Right atrium auricular region (tissue), 2 donors: Measurements from ENCODE around the gene ZCCHC10. TPM values are rescaled to one million over a fixed set of nuclear protein-coding genes. Genes with fewer than 3 reads are reported as not detected.
A peak's percentile ranks its signal among the peaks of the same experiment; 100 is the strongest.

Source experiments
- DNase-seq: peaks from one replicate; pipeline ENCODE4 v3.0.0-alpha.2; 2019; ENCODE audit warnings: low spot score
- H3K27ac ChIP-seq, 2 donors: fragments of 200-600 bp; sonication (generic); 1 replicate in 1 of 2; 2 replicates in 1 of 2; pipeline ENCODE4 v1.5.1; 2016 to 2019
- H3K27me3 ChIP-seq, 2 donors: fragments of 200-600 bp; sonication (generic); one replicate each; pipeline versions ENCODE4 v1.5.1 to v1.6.0; 2017 to 2019
- H3K36me3 ChIP-seq: fragments of 200-600 bp; sonication (generic); one replicate; pipeline ENCODE4 v1.5.1; 2016
- H3K4me1 ChIP-seq, 2 donors: fragments of 200-600 bp; sonication (generic); one replicate each; pipeline versions ENCODE4 v1.5.1 to v1.6.0; 2017 to 2019
- H3K4me3 ChIP-seq, 2 donors: fragments of 200-600 bp; sonication (generic); 1 replicate in 1 of 2; 2 replicates in 1 of 2; pipeline ENCODE4 v1.5.1; 2017 to 2019; ENCODE audit warnings: mild to moderate bottlenecking in 1 of 2, moderate library complexity in 1 of 2
- H3K9me3 ChIP-seq, 2 donors: fragments of 200-600 bp; sonication (generic); one replicate each; pipeline ENCODE4 v1.5.1; 2019
- CTCF ChIP-seq, 2 donors: fragments of 200-600 bp; sonication (generic); IDR thresholded peaks; one replicate each; pipeline ENCODE4 v1.5.1; 2019; ENCODE audit warnings: antibody characterized with exemption in 2 of 2
- total RNA-seq, 2 donors: library from RNA; depleted of rRNA; stranded (reverse); fragments of >200 nt; gene quantifications; one replicate each; pipeline ENCODE4 v1.1.0, GENCODE V29; 2016

Gene ZCCHC10
- total RNA-seq, 2 donors from 2014 or later: 18.4 to 18.8 TPM

- Histone ChIP-seq H3K9me3 (no peaks in the 10 kb centered on the region), H3K27ac (peak overlapping the region; percentile 97 to 100), H3K4me1 (peaks cover 0 to 50% of the 10 kb centered on the region in 2 donors), H3K27me3 (no peaks in the 10 kb centered on the region), H3K36me3 (no peaks in the 10 kb centered on the region), H3K4me3 (peak overlapping the region; percentile 76 to 93)
- no peak for TF ChIP-seq CTCF (IDR thresholded peaks at IDR 0.05)
- peak; percentile 63 for DNase-seq
These were observed 26.2 kb upstream of the ZCCHC10 start for GRCh38 chr5:133052317-133053175.

- peak within 1 kb of the TSS; percentile 97 to 100 for H3K27ac ChIP-seq
- H3K9me3 ChIP-seq: no peaks in the 10 kb centered on the region
- TF ChIP-seq CTCF (IDR thresholded peaks at IDR 0.05): no peak
- H3K4me3 ChIP-seq: peak within 1 kb of the TSS; percentile 76 to 93
- H3K4me1 ChIP-seq: peaks cover 0 to 50% of the 10 kb centered on the region in 2 donors
- no peaks in the 10 kb centered on the region for H3K27me3 ChIP-seq
- no peaks in the 10 kb centered on the region for H3K36me3 ChIP-seq
- DNase-seq: peak; percentile 98
These were observed 25.4 kb upstream of the ZCCHC10 start, which contains the start of gene HSPA4 for GRCh38 chr5:133051542-133052316. TSS of gene HSPA4 (plus strand) at chr5:133052013. CDS start at chr5:133052251, 238 bp downstream.

- no peaks in the 10 kb centered on the region for H3K9me3 ChIP-seq
- peak overlapping the region; percentile 97 to 100 for H3K27ac ChIP-seq
- peak overlapping the region; percentile 76 to 93 for H3K4me3 ChIP-seq
- peaks cover 0 to 46% of the 10 kb centered on the region in 2 donors for H3K4me1 ChIP-seq
- TF ChIP-seq CTCF (IDR thresholded peaks at IDR 0.05): no peak
- DNase-seq: no peak
- H3K36me3 ChIP-seq: no peaks in the 10 kb centered on the region
- H3K27me3 ChIP-seq: no peaks in the 10 kb centered on the region
These were observed 24.8 kb upstream of the ZCCHC10 start for GRCh38 chr5:133051061-133051541.

GRCh38 chr5:133050521-133050920, 24.2 kb upstream of the ZCCHC10 start:
- Histone ChIP-seq H3K4me3 (peak overlapping the region in 1 of 2 donors; percentile 93), H3K27ac (peak overlapping the region; percentile 97 to 100), H3K27me3 (no peaks in the 10 kb centered on the region), H3K36me3 (no peaks in the 10 kb centered on the region), H3K4me1 (peaks cover 0 to 41% of the 10 kb centered on the region in 2 donors), H3K9me3 (no peaks in the 10 kb centered on the region)
- no peak for TF ChIP-seq CTCF (IDR thresholded peaks at IDR 0.05)
- no peak for DNase-seq

- Histone ChIP-seq H3K27ac (peak overlapping the region; percentile 97 to 100), H3K4me3 (no peak overlapping the region), H3K27me3 (no peaks in the 10 kb centered on the region), H3K9me3 (no peaks in the 10 kb centered on the region), H3K4me1 (peaks cover 0 to 41% of the 10 kb centered on the region in 2 donors), H3K36me3 (no peaks in the 10 kb centered on the region)
- no peak for DNase-seq
- no peak for TF ChIP-seq CTCF (IDR thresholded peaks at IDR 0.05)
These were observed 23.3 kb upstream of the ZCCHC10 start for GRCh38 chr5:133049726-133050048.
